ENCODE results near the gene PCK2. TPM values are rescaled to one million over a fixed set of nuclear protein-coding genes. Genes with fewer than 3 reads are reported as not detected.

PCK2 gene
- total and polyA plus RNA-seq, 2 donors (not counting 3 experiments of a cell fraction or from before 2014, with no cell fraction given): 23.5 to 24.5 TPM

- Histone ChIP-seq H4K20me1 (replicated peaks; ENCODE audit: control insufficient read depth, extremely low read depth, insufficient read depth, low read length) (no peaks in the 10 kb centered on the region), H3K36me3 (ENCODE audit: control insufficient read depth in 2 of 2, extremely low read depth in 1 of 2, insufficient read depth in 2 of 2, low read length in 2 of 2) (no peaks in the 10 kb centered on the region), H3K4me1 (ENCODE audit: control insufficient read depth, extremely low read depth, insufficient read depth, low read length) (no peaks in the 10 kb centered on the region), H3K4me2 (ENCODE audit: insufficient read depth, low read length) (no peak overlapping the region), H3K9me3 (replicated peaks; ENCODE audit: control insufficient read depth, insufficient read depth, low read length) (no peaks in the 10 kb centered on the region), H3K9me1 (replicated peaks; ENCODE audit: control insufficient read depth, extremely low read depth, insufficient read depth, low read length) (no peaks in the 10 kb centered on the region), H3K27ac (ENCODE audit: insufficient read depth, low read depth, low read length) (no peak overlapping the region), H3K4me3 (replicated peaks in 1 of 3; ENCODE audit: insufficient read depth in 1 of 3, low read depth in 1 of 3, low read length in 3 of 3) (no peak overlapping the region), H3K27me3 (ENCODE audit: control insufficient read depth in 2 of 2, insufficient read depth in 2 of 2, low read length in 2 of 2) (peaks cover 0 to 1% of the 10 kb centered on the region in 2 experiments), H3K9ac (replicated peaks; ENCODE audit: extremely low read depth, insufficient read depth, low read length) (no peak overlapping the region), H2AFZ (ENCODE audit: low read depth, low read length) (no peak overlapping the region), H3K79me2 (ENCODE audit: control insufficient read depth, insufficient read depth, low read length) (no peaks in the 10 kb centered on the region)
- BruUV-seq (replicated peaks): no TSS peak
- ChIA-PET POLR2A (no interaction called here), CTCF (interaction anchor here (1.0 to 5.5 kb wide), 5 partner anchors 8 to 44 kb away, joined by 3 to 36 read pairs (median 5); no protein-coding TSS in a partner anchor)
- dilution Hi-C loops (cut with MboI; ENCODE audit: extremely low pct_ligation_motif_present, low sequenced_read_pairs) (no loop called here), intact Hi-C loops (cut with micrococcal nuclease) (no loop called here)
- no peak for DNase-seq (ENCODE audit: low read depth, low spot score)
- no peak for FAIRE-seq
- TF ChIP-seq EZH2 (IDR thresholded peaks at IDR 0.05; ENCODE audit: borderline replicate concordance, low read depth, low read length, severe bottlenecking) (no peak), POLR2AphosphoS5 (IDR thresholded peaks at IDR 0.05; ENCODE audit: insufficient read depth, low read depth, low read length) (no peak), MAX (IDR thresholded peaks at IDR 0.05; ENCODE audit: insufficient read depth, insufficient read length) (no peak), MYC (IDR thresholded peaks at IDR 0.05; ENCODE audit: low read depth, low read length) (no peak), JUN (IDR thresholded peaks at IDR 0.05; ENCODE audit: borderline replicate concordance, insufficient read depth, insufficient read length, low read depth) (no peak), FOS (IDR thresholded peaks at IDR 0.05; ENCODE audit: borderline replicate concordance, insufficient read depth, low read length) (no peak)
These were observed 28.7 kb upstream of the PCK2 start for GRCh38 chr14:24065408-24065807.

- Histone ChIP-seq H2AFZ (ENCODE audit: low read depth, low read length) (no peak overlapping the region), H3K79me2 (ENCODE audit: control insufficient read depth, insufficient read depth, low read length) (no peaks in the 10 kb centered on the region), H3K4me3 (replicated peaks in 1 of 3; ENCODE audit: insufficient read depth in 1 of 3, low read depth in 1 of 3, low read length in 3 of 3) (no peak overlapping the region), H3K9me1 (replicated peaks; ENCODE audit: control insufficient read depth, extremely low read depth, insufficient read depth, low read length) (no peaks in the 10 kb centered on the region), H3K27me3 (ENCODE audit: control insufficient read depth in 2 of 2, insufficient read depth in 2 of 2, low read length in 2 of 2) (peaks cover 0 to 1% of the 10 kb centered on the region in 2 experiments), H3K27ac (ENCODE audit: insufficient read depth, low read depth, low read length) (no peak overlapping the region), H3K9me3 (replicated peaks; ENCODE audit: control insufficient read depth, insufficient read depth, low read length) (no peaks in the 10 kb centered on the region), H3K9ac (replicated peaks; ENCODE audit: extremely low read depth, insufficient read depth, low read length) (no peak overlapping the region), H3K36me3 (ENCODE audit: control insufficient read depth in 2 of 2, extremely low read depth in 1 of 2, insufficient read depth in 2 of 2, low read length in 2 of 2) (no peaks in the 10 kb centered on the region), H3K4me1 (ENCODE audit: control insufficient read depth, extremely low read depth, insufficient read depth, low read length) (no peaks in the 10 kb centered on the region), H3K4me2 (ENCODE audit: insufficient read depth, low read length) (no peak overlapping the region), H4K20me1 (replicated peaks; ENCODE audit: control insufficient read depth, extremely low read depth, insufficient read depth, low read length) (no peaks in the 10 kb centered on the region)
- intact Hi-C loops (cut with micrococcal nuclease) (no loop called here), dilution Hi-C loops (cut with MboI; ENCODE audit: extremely low pct_ligation_motif_present, low sequenced_read_pairs) (no loop called here)
- ChIA-PET POLR2A (no interaction called here), CTCF (interaction anchor here (1.3 to 5.5 kb wide), 5 partner anchors 9 to 94 kb away, joined by 3 to 36 read pairs (median 4); partner anchors contain the start of gene IRF9)
- BruUV-seq (replicated peaks): no TSS peak
- no peak for FAIRE-seq
- DNase-seq (ENCODE audit: low read depth, low spot score): no peak
- TF ChIP-seq POLR2A (IDR thresholded peaks at IDR 0.05; ENCODE audit: low read depth, low read length) (no peak), JUN (IDR thresholded peaks at IDR 0.05; ENCODE audit: borderline replicate concordance, insufficient read depth, insufficient read length, low read depth) (no peak), GATA2 (IDR thresholded peaks at IDR 0.05; ENCODE audit: insufficient read depth, insufficient read length, low read depth, low read length) (no peak), EZH2 (IDR thresholded peaks at IDR 0.05; ENCODE audit: borderline replicate concordance, low read depth, low read length, severe bottlenecking) (no peak), CTCF (IDR thresholded peaks at IDR 0.05; ENCODE audit: extremely low read depth in 1 of 2, insufficient read depth in 1 of 2, low read depth in 1 of 2, low read length in 2 of 2) (no peak), FOS (IDR thresholded peaks at IDR 0.05; ENCODE audit: borderline replicate concordance, insufficient read depth, low read length) (no peak), MAX (IDR thresholded peaks at IDR 0.05; ENCODE audit: insufficient read depth, insufficient read length) (no peak), MYC (IDR thresholded peaks at IDR 0.05; ENCODE audit: low read depth, low read length) (no peak), POLR2AphosphoS5 (IDR thresholded peaks at IDR 0.05; ENCODE audit: insufficient read depth, low read depth, low read length) (no peak)
These were observed 27.5 kb upstream of the PCK2 start for GRCh38 chr14:24066496-24067132.
